ENCODE data around the gene PRKCZ.
A peak's percentile ranks its signal among the peaks of the same experiment; 100 is the strongest.

PRKCZ gene

GRCh38 chr1:2170211-2170610 lies 120.0 kb downstream of the PRKCZ start:
- TF ChIP-seq CTCF (IDR thresholded peaks at IDR 0.05; ENCODE audit: borderline replicate concordance, control extremely low read depth, extremely low read depth, insufficient read depth, missing control alignments): no peak
- no peak for DNase-seq (ENCODE audit: low spot score)
- in situ Hi-C loops (cut with MboI; ENCODE audit: low sequenced_read_pairs, unreplicated experiment): no loop called here

GRCh38 chr1:2172012-2172411 lies 121.8 kb downstream of the PRKCZ start:
- TF ChIP-seq CTCF (IDR thresholded peaks at IDR 0.05; ENCODE audit: borderline replicate concordance, control extremely low read depth, extremely low read depth, insufficient read depth, missing control alignments): no peak
- DNase-seq (ENCODE audit: low spot score): no peak
- in situ Hi-C loops (cut with MboI; ENCODE audit: low sequenced_read_pairs, unreplicated experiment): no loop called here

GRCh38 chr1:2172551-2173146 lies 122.4 kb downstream of the PRKCZ start:
- no peak for DNase-seq (ENCODE audit: low spot score)
- no peak for TF ChIP-seq CTCF (IDR thresholded peaks at IDR 0.05; ENCODE audit: borderline replicate concordance, control extremely low read depth, extremely low read depth, insufficient read depth, missing control alignments)
- in situ Hi-C loops (cut with MboI; ENCODE audit: low sequenced_read_pairs, unreplicated experiment): no loop called here

GRCh38 chr1:2173546-2174347 lies 123.5 kb downstream of the PRKCZ start:
- in situ Hi-C loops (cut with MboI; ENCODE audit: low sequenced_read_pairs, unreplicated experiment): no loop called here
- no peak for TF ChIP-seq CTCF (IDR thresholded peaks at IDR 0.05; ENCODE audit: borderline replicate concordance, control extremely low read depth, extremely low read depth, insufficient read depth, missing control alignments)
- no peak for DNase-seq (ENCODE audit: low spot score)

- DNase-seq (ENCODE audit: low spot score): peak; percentile 88
- peak; percentile 83 for TF ChIP-seq CTCF (IDR thresholded peaks at IDR 0.05; ENCODE audit: borderline replicate concordance, control extremely low read depth, extremely low read depth, insufficient read depth, missing control alignments)
- in situ Hi-C loops (cut with MboI; ENCODE audit: low sequenced_read_pairs, unreplicated experiment): no loop called here
Measured at GRCh38 chr1:2174348-2175054, 124.3 kb downstream of the PRKCZ start.

GRCh38 chr1:2175055-2175414 lies 124.8 kb downstream of the PRKCZ start:
- DNase-seq (ENCODE audit: low spot score): no peak
- in situ Hi-C loops (cut with MboI; ENCODE audit: low sequenced_read_pairs, unreplicated experiment): no loop called here
- TF ChIP-seq CTCF (IDR thresholded peaks at IDR 0.05; ENCODE audit: borderline replicate concordance, control extremely low read depth, extremely low read depth, insufficient read depth, missing control alignments): no peak

All from GM13976 (cell line).